Measurements from ENCODE around the gene NUTM1. TPM values are rescaled to one million over a fixed set of nuclear protein-coding genes. Genes with fewer than 3 reads are reported as not detected.
"Not testable (repeated sequence)": the region's sequence is repeated elsewhere in the genome, so short reads cannot be mapped to it uniquely, and the experiment has no call there.

NUTM1 gene
- polyA plus RNA-seq, 1 donor (not counting 4 experiments of a cell fraction or from before 2014, with no cell fraction given) = not detected

DNA sequence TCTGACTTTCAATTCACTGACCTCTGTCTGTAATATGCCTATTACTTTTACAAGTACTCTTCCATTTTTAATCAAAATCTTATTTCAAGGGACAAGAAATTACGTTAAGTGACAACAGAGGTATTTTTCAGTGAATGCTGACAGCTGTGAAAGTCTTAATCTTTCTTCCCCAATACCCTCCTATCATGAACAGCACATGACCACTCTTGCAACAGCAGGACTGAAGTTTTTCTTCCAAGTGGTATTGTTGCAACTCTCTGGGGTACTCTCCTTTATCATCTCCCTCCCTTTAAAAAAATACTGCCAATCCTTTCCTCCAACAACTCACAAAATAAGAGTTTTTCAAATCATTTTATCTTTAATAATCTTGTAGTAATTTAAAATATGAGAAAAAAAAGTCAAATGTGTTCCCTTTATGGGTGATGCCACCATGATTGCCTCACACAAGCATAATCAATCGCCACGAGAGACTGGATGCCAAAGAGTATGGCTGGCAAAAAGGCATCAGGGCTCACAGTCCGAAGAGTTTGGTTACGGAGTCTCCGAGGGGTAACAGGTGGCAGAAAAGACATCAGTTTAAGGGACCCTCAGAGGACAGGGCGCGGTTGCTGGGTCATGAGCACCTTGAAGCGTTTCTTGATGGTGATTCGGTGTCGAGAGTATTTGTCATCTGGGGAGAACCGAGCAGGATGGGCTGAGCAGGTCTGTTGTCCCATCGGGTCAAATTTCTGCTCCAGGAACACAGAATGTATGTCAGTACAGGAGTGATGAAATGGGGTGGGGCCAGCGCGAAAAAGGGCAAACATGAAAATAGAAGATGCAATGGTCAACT is 1.5 kb upstream of the NUTM1 start:
- Histone ChIP-seq H3K27me3 (ENCODE audit: control insufficient read depth, extremely low read depth, insufficient read depth, low read length) (no peaks in the 10 kb centered on the region), H3K36me3 (ENCODE audit: control insufficient read depth in 2 of 2, extremely low read depth in 1 of 2, insufficient read depth in 2 of 2, low read length in 2 of 2) (peaks cover 5 to 7% of the 10 kb centered on the region in 2 experiments), H3K4me2 (ENCODE audit: control insufficient read depth, extremely low read depth, insufficient read depth, low read depth, low read length) (peak overlapping the region; percentile 68), H2AFZ (ENCODE audit: control insufficient read depth, low read length) (no peak overlapping the region), H3K79me2 (ENCODE audit: control insufficient read depth, insufficient read depth, low read length) (peaks cover 25% of the 10 kb centered on the region), H3K4me3 (ENCODE audit: control insufficient read depth in 2 of 3, extremely low read depth in 1 of 3, insufficient read depth in 2 of 3, low read depth in 1 of 3, low read length in 3 of 3) (peak overlapping the region; percentile 71 to 100 (median 99)), H3K4me1 (ENCODE audit: control insufficient read depth, extremely low read depth, insufficient read depth, low read length) (peaks cover 12% of the 10 kb centered on the region), H3K27ac (ENCODE audit: control insufficient read depth, insufficient read depth, low read length) (peak overlapping the region; percentile 99), H3K9me1 (ENCODE audit: control insufficient read depth, extremely low read depth, insufficient read depth, low read length) (peaks cover 2% of the 10 kb centered on the region), H4K20me1 (ENCODE audit: control insufficient read depth, extremely low read depth, insufficient read depth, low read length) (no peaks in the 10 kb centered on the region), H3K9ac (ENCODE audit: control insufficient read depth, extremely low read depth, insufficient read depth, low read length) (peak overlapping the region; percentile 99), H3K9me3 (ENCODE audit: control insufficient read depth, low read depth, low read length) (no peaks in the 10 kb centered on the region)
- dilution Hi-C loops (cut with MboI; ENCODE audit: extremely low pct_ligation_motif_present, low sequenced_read_pairs) = no loop called here
- TF ChIP-seq EZH2 (IDR thresholded peaks at IDR 0.05; ENCODE audit: low read length) (no peak), CTCF (optimal IDR thresholded peaks at IDR 0.05 in 1 of 3, IDR thresholded peaks at IDR 0.05 in 1 of 3, conservative IDR thresholded peaks at IDR 0.05 in 1 of 3; ENCODE audit: extremely low read depth in 1 of 3, insufficient read depth in 2 of 3, low read length in 3 of 3) (no peak)
- FAIRE-seq = no peak
- DNase-seq (ENCODE audit: low read depth, low spot score) = no peak

DNA sequence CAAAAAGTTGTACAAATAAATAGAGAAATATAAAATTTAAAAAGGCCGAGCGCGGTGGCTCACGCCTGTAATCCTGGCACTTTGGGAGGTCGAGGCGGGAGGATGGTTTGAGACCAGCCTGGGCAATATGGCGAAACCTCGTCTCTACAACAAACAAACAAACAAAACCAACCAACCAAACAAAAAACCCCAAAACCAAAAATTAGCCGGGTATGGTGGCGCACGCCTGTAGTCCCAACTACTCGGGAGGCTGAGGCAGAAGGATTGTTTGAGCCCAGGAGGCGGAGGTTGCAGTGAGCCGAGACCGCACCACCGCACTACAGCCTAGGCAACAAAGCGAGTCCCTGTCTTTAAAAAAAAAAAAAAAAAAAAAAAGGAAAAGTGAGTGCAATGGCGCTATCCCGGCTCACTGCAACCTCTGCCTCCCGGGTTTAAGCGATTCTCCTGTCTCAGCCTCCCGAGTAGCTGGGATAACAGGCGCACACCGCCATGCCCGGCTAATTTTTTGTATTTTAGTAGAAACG is 840 bp upstream of the NUTM1 start:
- H3K9me3 ChIP-seq (ENCODE audit: control insufficient read depth, low read depth, low read length); H3K36me3 ChIP-seq (ENCODE audit: control insufficient read depth in 2 of 2, extremely low read depth in 1 of 2, insufficient read depth in 2 of 2, low read length in 2 of 2); dilution Hi-C loops (cut with MboI; ENCODE audit: extremely low pct_ligation_motif_present, low sequenced_read_pairs); H3K27me3 ChIP-seq (ENCODE audit: control insufficient read depth, extremely low read depth, insufficient read depth, low read length); H3K9me1 ChIP-seq (ENCODE audit: control insufficient read depth, extremely low read depth, insufficient read depth, low read length); H4K20me1 ChIP-seq (ENCODE audit: control insufficient read depth, extremely low read depth, insufficient read depth, low read length); H3K4me1 ChIP-seq (ENCODE audit: control insufficient read depth, extremely low read depth, insufficient read depth, low read length); H2AFZ ChIP-seq (ENCODE audit: control insufficient read depth, low read length); DNase-seq (ENCODE audit: low read depth, low spot score); FAIRE-seq: not testable (repeated sequence)
- H3K79me2 ChIP-seq (ENCODE audit: control insufficient read depth, insufficient read depth, low read length) = peaks cover 25% of the 10 kb centered on the region
- peak overlapping the region; percentile 71 to 100 (median 99) for H3K4me3 ChIP-seq (ENCODE audit: control insufficient read depth in 2 of 3, extremely low read depth in 1 of 3, insufficient read depth in 2 of 3, low read depth in 1 of 3, low read length in 3 of 3)
- H3K9ac ChIP-seq (ENCODE audit: control insufficient read depth, extremely low read depth, insufficient read depth, low read length) = peak overlapping the region; percentile 99
- peak overlapping the region; percentile 99 for H3K27ac ChIP-seq (ENCODE audit: control insufficient read depth, insufficient read depth, low read length)
- peak overlapping the region; percentile 68 for H3K4me2 ChIP-seq (ENCODE audit: control insufficient read depth, extremely low read depth, insufficient read depth, low read depth, low read length)

Data from keratinocyte (primary cell).